K562 (cell line): ENCODE measurements around the gene VNN1. TPM values are rescaled to one million over a fixed set of nuclear protein-coding genes. Genes with fewer than 3 reads are reported as not detected.

ENCODE experiments used
- ATAC-seq: fragments of 200-7000 bp; cut with Tn5 transposase; 3 replicates; pipeline ENCODE4 v1.9.1; 2020; ENCODE audit warnings: moderate library complexity
- BruUV-seq: library from RNA; stranded (reverse); fragments of 400-500 nt; replicated peaks from 2 replicates; lab custom pipeline; 2021; lab: Mats Ljungman, UMichigan
- CTCF ChIA-PET: fragments of 300-600 bp; formaldehyde crosslinking; extraction: SDS; loops from one replicate; lab custom pipeline; 2021; ENCODE audit warnings: low intra/inter-chr PET ratio; lab: Yijun Ruan, JAX
- POLR2A ChIA-PET: fragments of 300-600, 350-650 bp; sonication (Branson Sonifier 250); formaldehyde crosslinking; extraction: SDS; loops from one replicate; lab custom pipeline; 2021; ENCODE audit warnings: antibody characterized with exemption, inconsistent platforms; lab: Yijun Ruan, JAX
- DNase-seq, 4 experiments: peaks; one replicate each; pipeline versions ENCODE4 v3.0.0 to v3.0.0-alpha.2; 2011 to 2018; ENCODE audit warnings: low spot score in 3 of 4, mixed read lengths in 3 of 4; ENCODE audit errors: extremely low read depth in 1 of 4
- FAIRE-seq: peaks from 2 replicates; lab custom pipeline; 2011; peaks lifted over from hg19 to GRCh38; lab: Jason Lieb, UNC
- H2AFZ ChIP-seq: 2 replicates; pipeline ENCODE4 v1.6.0; 2011; ENCODE audit warnings: low read depth, low read length, control low read depth, inconsistent platforms
- H3K27ac ChIP-seq: fragments of 200-600 bp; 3 replicates; pipeline ENCODE4 v1.8.0; 2011; ENCODE audit warnings: low read depth, mild to moderate bottlenecking, control low read depth, inconsistent platforms, low read length, moderate library complexity, mixed read lengths; ENCODE audit errors: extremely low read depth
- H3K27me3 ChIP-seq, 2 experiments: fragments of 300-600 bp in 1 of 2; 2 replicates in 1 of 2; 3 replicates in 1 of 2; pipeline versions ENCODE4 v1.6.0 to v1.8.0; 2011; ENCODE audit warnings: inconsistent platforms in 2 of 2, low read length in 2 of 2, mild to moderate bottlenecking in 1 of 2, mixed read lengths in 1 of 2, moderate library complexity in 1 of 2; ENCODE audit not compliant: control insufficient read depth in 2 of 2, insufficient read depth in 2 of 2
- H3K36me3 ChIP-seq: fragments of 300-600 bp; 3 replicates; pipeline ENCODE4 v1.8.0; 2011; ENCODE audit warnings: mild to moderate bottlenecking, low read length, inconsistent platforms; ENCODE audit not compliant: control insufficient read depth, insufficient read depth
- H3K4me1 ChIP-seq, 2 experiments: fragments of 200-600 bp in 1 of 2; replicated peaks in 1 of 2; 2 replicates in 1 of 2; 3 replicates in 1 of 2; pipeline versions ENCODE4 v1.5.1 to v1.8.0; 2011; ENCODE audit warnings: inconsistent platforms in 2 of 2, low read length in 2 of 2, mild to moderate bottlenecking in 1 of 2, mixed read lengths in 1 of 2, moderate library complexity in 1 of 2; ENCODE audit not compliant: control insufficient read depth in 2 of 2, insufficient read depth in 2 of 2
- H3K4me2 ChIP-seq: 2 replicates; pipeline ENCODE4 v1.6.1; 2011; ENCODE audit warnings: low read length, control low read depth, inconsistent platforms, mixed read lengths; ENCODE audit not compliant: insufficient read depth
- H3K4me3 ChIP-seq: fragments of 200-600 bp; sonication (generic), shearing (Covaris generic); 2 replicates; pipeline ENCODE4 v1.5.1; 2016; ENCODE audit warnings: control low read depth, inconsistent platforms
- H3K79me2 ChIP-seq: fragments of 200-600 bp; 3 replicates; pipeline ENCODE4 v1.8.0; 2011; ENCODE audit warnings: low read length, inconsistent platforms; ENCODE audit not compliant: control insufficient read depth, insufficient read depth
- H3K9ac ChIP-seq, 2 experiments: 2 replicates each; pipeline versions ENCODE4 v1.6.0 to v1.6.1; 2011; ENCODE audit warnings: low read depth in 2 of 2, low read length in 2 of 2, control low read depth in 1 of 2, inconsistent platforms in 1 of 2, mild to moderate bottlenecking in 1 of 2, mixed read lengths in 1 of 2; ENCODE audit not compliant: insufficient read depth in 1 of 2
- H3K9me1 ChIP-seq: one replicate; pipeline ENCODE4 v1.6.0; 2011; ENCODE audit warnings: inconsistent platforms, mild to moderate bottlenecking, low read length, moderate library complexity; ENCODE audit not compliant: control insufficient read depth, insufficient read depth
- H3K9me3 ChIP-seq: replicated peaks from 2 replicates; pipeline ENCODE4 v1.5.1; 2011; ENCODE audit warnings: low read depth, low read length, inconsistent platforms; ENCODE audit not compliant: control insufficient read depth, insufficient read depth
- H4K20me1 ChIP-seq: replicated peaks from 2 replicates; pipeline ENCODE4 v1.6.1; 2011; ENCODE audit warnings: low read length, inconsistent platforms, mixed read lengths; ENCODE audit not compliant: control insufficient read depth, insufficient read depth
- ADNP ChIP-seq: fragments of 200-800 bp; sonication (Bioruptor generic); IDR thresholded peaks from 2 replicates; pipeline ENCODE4 v1.6.1; 2016; ENCODE audit warnings: missing genetic modification characterization, missing compliant biosample characterization
- HNRNPL ChIP-seq: fragments of 200-400 bp; formaldehyde crosslinking; IDR thresholded peaks from 2 replicates; pipeline ENCODE4 v1.6.1; 2017; ENCODE audit warnings: low read depth, mild to moderate bottlenecking, low read length
- POLR3A ChIP-seq: IDR thresholded peaks from 2 replicates; pipeline ENCODE4 v1.6.1; 2011; ENCODE audit warnings: borderline replicate concordance, mild to moderate bottlenecking, moderate library complexity; ENCODE audit not compliant: insufficient read length, insufficient read depth; ENCODE audit errors: extremely low read depth
- ZNF518B ChIP-seq: fragments of 250-450 bp; sonication (Bioruptor Pico); IDR thresholded peaks from 2 replicates; pipeline ENCODE4 v1.5.0; 2021; ENCODE audit warnings: mild to moderate bottlenecking, moderate library complexity
- WGBS: fragments of 100-300 bp; shearing (Covaris generic); methylation state at CpG from one replicate; pipeline ENCODE4 v1.1.6; 2016; ENCODE audit warnings: low coverage, mixed read lengths; ENCODE audit not compliant: insufficient coverage; ENCODE audit errors: missing lambda C conversion rate; 5-methylcytosine and 5-hydroxymethylcytosine counted together
- in situ Hi-C: fragments of 300-500 bp; cut with MboI; formaldehyde crosslinking; loops from 4 replicates; pipeline ENCODE4 v1.15.0; 2018; ENCODE audit warnings: inconsistent platforms, mixed read lengths
- intact Hi-C: fragments of 100-400 bp; cut with micrococcal nuclease; formaldehyde crosslinking; loops from 2 replicates; pipeline ENCODE4 v1.14.2; 2022
- polyA plus RNA-seq, 8 experiments: library from polyadenylated mRNA; depleted of rRNA in 4 of 8; stranded (reverse) in 5 of 8; unstranded in 3 of 8; fragments of >200 nt; fragmentation: Nextera tagmentation in 2 of 8; fragmentation: Illumina TruSeq in 1 of 8; extraction: Ambion mirVana in 2 of 8; extraction: Trizol in 1 of 8; gene quantifications; 2 replicates each; pipeline versions ENCODE4 v1.2.1 to v1.2.3, GENCODE V29; 2011 to 2014; ENCODE audit warnings: inconsistent platforms in 1 of 8, missing spikeins in 1 of 8
- total RNA-seq, 7 experiments: library from RNA; depleted of rRNA in 6 of 7; stranded (reverse); fragments of >200 nt in 6 of 7; fragmentation: Illumina TruSeq in 2 of 7; extraction: Trizol in 2 of 7; gene quantifications; 2 replicates each; pipeline versions ENCODE4 v1.2.1 to v1.2.3, GENCODE V29; 2011 to 2021; ENCODE audit warnings: low replicate concordance in 1 of 7

Gene VNN1
- total and polyA plus RNA-seq, 9 of the 15 experiments (the other 6 are each of a cell fraction or from before 2014, with no cell fraction given) = not detected

DNA sequence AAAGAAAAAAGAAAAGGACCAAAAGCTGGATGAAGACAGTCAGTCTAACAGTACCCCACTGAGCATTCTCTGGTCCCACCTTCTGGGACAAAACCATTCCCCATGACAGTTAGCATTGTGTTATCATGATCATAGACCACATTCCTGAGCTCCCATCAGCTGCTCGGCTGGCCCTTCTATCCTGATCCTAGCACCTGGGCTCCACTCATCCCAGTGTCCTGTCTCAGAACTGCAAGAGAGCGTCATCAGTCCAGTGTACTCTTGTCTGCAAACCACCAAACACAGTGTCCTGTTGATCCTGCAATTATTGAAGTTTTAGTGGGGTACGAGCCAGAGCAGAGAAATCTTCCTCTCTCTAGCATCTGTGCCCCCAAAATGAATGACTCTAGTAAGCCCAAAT lies 38.9 kb downstream of the VNN1 start:
- no peak for FAIRE-seq
- Histone ChIP-seq H3K9me1 (no peaks in the 10 kb centered on the region), H3K9ac (no peak overlapping the region), H3K36me3 (no peaks in the 10 kb centered on the region), H3K79me2 (no peaks in the 10 kb centered on the region), H3K4me3 (no peak overlapping the region), H3K4me2 (no peak overlapping the region), H2AFZ (no peak overlapping the region), H3K27ac (no peak overlapping the region), H3K4me1 (no peaks in the 10 kb centered on the region; a peak in 2 of 5 replicates), H3K27me3 (no peaks in the 10 kb centered on the region; a peak in 1 of 5 replicates), H4K20me1 (no peaks in the 10 kb centered on the region), H3K9me3 (no peaks in the 10 kb centered on the region)
- ATAC-seq = no peak
- TF ChIP-seq ZNF518B (CRISPR knock-in tag) = no peak
- no peak for TF ChIP-seq HNRNPL
- TF ChIP-seq POLR3A = no peak
- no peak for TF ChIP-seq ADNP (tag)
- DNase-seq = no peak
- BruUV-seq = no TSS peak
- ChIA-PET CTCF (no interaction called here), POLR2A (no interaction called here)
- in situ Hi-C loops (no loop called here), intact Hi-C loops (no loop called here)
- 0% methylated on average over 3 of the region's 3 CpGs for WGBS
